ENCODE data around the gene GXYLT1. TPM values are rescaled to one million over a fixed set of nuclear protein-coding genes. Genes with fewer than 3 reads are reported as not detected.

The GXYLT1 gene
- total RNA-seq, 1 donor from 2014 or later: 11.8 TPM

DNA sequence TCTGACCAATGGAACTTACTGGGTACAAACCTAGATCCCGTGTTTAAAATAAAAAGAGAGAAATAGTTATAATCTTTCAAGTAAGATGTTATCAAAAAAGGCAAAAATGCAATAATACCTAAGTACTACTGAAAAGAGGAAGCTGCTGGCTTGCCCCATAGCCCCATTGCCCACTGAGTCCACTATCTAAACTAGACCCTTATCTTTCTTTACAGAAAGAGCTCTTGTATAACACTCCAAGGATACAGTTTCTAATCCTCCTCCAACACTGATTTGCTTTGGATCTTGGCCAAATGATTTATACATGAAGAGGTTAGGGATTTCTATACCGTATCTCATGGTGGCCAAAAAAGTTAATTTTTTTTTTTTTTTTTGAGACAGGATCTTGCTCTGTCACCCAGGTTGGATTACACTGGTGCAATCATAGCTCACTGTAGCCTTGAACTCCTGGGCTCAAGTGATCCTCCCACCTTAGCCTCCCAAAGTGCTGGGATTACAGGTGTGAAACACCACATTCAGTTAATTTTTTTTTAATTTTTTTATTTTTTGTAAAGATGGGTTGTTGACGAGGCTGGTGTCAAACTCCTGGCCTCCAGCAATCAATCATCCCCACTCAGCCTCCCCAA, 2.6 kb downstream of the GXYLT1 start:
- Histone ChIP-seq H3K9me3 (no peaks in the 10 kb centered on the region), H3K27ac (no peak overlapping the region), H3K4me3 (no peak overlapping the region), H3K36me3 (no peaks in the 10 kb centered on the region), H3K4me1 (peaks cover 23% of the 10 kb centered on the region), H3K27me3 (no peaks in the 10 kb centered on the region)
- intact Hi-C loops (cut with DNase I): loop anchor here (10.0 kb wide), 1 partner anchor 93 kb away; the partner anchor contains the start of gene YAF2
- DNase-seq (ENCODE audit: extremely low spot score in 2 of 2): no peak
- TF ChIP-seq POLR2A (IDR thresholded peaks at IDR 0.05) (no peak), POLR2AphosphoS5 (IDR thresholded peaks at IDR 0.05; ENCODE audit: insufficient read depth in 1 of 2, low read depth in 1 of 2) (no peak)
- TF ChIP-seq, protein P1, sequence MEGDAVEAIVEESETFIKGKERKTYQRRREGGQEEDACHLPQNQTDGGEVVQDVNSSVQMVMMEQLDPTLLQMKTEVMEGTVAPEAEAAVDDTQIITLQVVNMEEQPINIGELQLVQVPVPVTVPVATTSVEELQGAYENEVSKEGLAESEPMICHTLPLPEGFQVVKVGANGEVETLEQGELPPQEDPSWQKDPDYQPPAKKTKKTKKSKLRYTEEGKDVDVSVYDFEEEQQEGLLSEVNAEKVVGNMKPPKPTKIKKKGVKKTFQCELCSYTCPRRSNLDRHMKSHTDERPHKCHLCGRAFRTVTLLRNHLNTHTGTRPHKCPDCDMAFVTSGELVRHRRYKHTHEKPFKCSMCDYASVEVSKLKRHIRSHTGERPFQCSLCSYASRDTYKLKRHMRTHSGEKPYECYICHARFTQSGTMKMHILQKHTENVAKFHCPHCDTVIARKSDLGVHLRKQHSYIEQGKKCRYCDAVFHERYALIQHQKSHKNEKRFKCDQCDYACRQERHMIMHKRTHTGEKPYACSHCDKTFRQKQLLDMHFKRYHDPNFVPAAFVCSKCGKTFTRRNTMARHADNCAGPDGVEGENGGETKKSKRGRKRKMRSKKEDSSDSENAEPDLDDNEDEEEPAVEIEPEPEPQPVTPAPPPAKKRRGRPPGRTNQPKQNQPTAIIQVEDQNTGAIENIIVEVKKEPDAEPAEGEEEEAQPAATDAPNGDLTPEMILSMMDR (IDR thresholded peaks at IDR 0.05): no peak

GRCh38 chr12:42140901-42141300, 3.8 kb downstream of the GXYLT1 start:
- H3K36me3 ChIP-seq: no peaks in the 10 kb centered on the region
- DNase-seq (ENCODE audit: extremely low spot score in 2 of 2): no peak
- H3K4me1 ChIP-seq: peaks cover 23% of the 10 kb centered on the region
- no peaks in the 10 kb centered on the region for H3K9me3 ChIP-seq
- TF ChIP-seq, protein P1 (IDR thresholded peaks at IDR 0.05): no peak
- TF ChIP-seq POLR2A (IDR thresholded peaks at IDR 0.05): no peak
- no peak for TF ChIP-seq POLR2AphosphoS5 (IDR thresholded peaks at IDR 0.05; ENCODE audit: insufficient read depth in 1 of 2, low read depth in 1 of 2)
- intact Hi-C loops (cut with DNase I): loop anchor here (10.0 kb wide), 1 partner anchor 94 kb away; the partner anchor contains the start of gene YAF2
- H3K27ac ChIP-seq: no peak overlapping the region
- no peak overlapping the region for H3K4me3 ChIP-seq
- no peaks in the 10 kb centered on the region for H3K27me3 ChIP-seq

DNA sequence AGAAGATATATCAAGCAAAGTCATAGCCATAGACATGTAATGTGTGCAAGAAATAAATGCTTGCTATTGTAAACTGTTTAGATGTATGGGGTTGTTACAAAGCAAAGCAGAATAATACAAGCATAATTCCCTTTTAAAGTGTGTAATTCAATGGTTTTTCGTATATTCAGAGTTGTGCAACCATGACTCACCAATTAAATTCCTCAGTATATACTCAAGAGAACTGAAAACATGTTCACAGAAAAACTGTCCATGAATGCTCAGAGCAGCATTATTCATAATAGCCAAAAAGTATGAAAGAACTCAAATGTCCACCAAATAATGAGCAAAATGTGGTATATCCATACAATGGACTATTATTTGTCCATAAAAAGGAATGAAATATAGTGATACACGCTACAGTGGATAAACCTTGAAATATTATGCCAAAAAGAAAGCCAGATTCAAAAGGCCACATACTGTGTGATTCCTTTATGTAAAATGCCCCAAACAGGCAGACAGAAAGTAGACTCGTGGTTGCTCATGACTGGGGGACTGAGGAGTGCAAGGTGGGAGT, 9.3 kb downstream of the GXYLT1 start:
- TF ChIP-seq, protein P1 (IDR thresholded peaks at IDR 0.05): no peak
- TF ChIP-seq POLR2AphosphoS5 (IDR thresholded peaks at IDR 0.05; ENCODE audit: insufficient read depth in 1 of 2, low read depth in 1 of 2) (peak in 1 of 2 donors; percentile 33), POLR2A (IDR thresholded peaks at IDR 0.05) (no peak)

DNA sequence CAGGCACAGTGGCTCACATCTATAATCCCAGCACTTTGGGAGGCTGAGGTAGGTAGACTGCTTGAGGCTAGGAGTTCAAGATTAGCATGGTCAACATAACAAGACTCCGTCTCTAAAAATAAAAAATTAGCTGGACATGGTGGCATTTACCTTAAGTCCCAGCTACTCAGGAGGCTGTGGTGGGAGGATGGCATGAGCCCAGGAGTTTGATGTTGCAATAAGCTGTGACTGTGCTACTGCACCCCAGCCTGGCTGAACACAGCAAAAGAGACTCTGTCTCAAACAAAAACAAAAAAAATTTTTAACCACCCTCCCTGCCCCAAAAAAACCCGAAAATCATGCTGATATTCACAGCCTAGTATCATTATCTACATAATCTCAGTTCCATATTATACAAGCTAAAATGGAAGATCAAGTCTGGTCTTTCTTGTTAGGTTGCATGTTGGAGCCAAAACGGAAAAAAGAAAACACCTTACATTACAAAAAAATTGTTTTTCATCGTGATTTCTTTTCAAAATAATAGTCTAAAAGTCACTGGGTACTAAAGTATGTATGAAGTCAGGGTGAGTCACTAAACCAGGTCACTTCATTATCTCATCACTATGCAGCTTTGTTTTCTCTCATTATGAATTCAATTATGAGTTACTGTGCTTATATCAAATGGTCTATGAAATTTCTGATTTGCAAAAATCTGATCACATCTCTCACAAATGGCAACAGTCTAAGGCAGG, 13.8 kb downstream of the GXYLT1 start:
- Histone ChIP-seq H3K4me1 (peaks cover 21% of the 10 kb centered on the region), H3K4me3 (no peak overlapping the region), H3K36me3 (no peaks in the 10 kb centered on the region), H3K27ac (no peak overlapping the region), H3K27me3 (no peaks in the 10 kb centered on the region), H3K9me3 (no peaks in the 10 kb centered on the region)
- intact Hi-C loops (cut with DNase I): no loop called here
- TF ChIP-seq POLR2AphosphoS5 (IDR thresholded peaks at IDR 0.05; ENCODE audit: insufficient read depth in 1 of 2, low read depth in 1 of 2): peak in 1 of 2 donors; percentile 10
- TF ChIP-seq POLR2A (IDR thresholded peaks at IDR 0.05): no peak
- DNase-seq (ENCODE audit: extremely low spot score in 2 of 2): no peak

More for the DNA sequence above, 9.3 kb downstream of the GXYLT1 start:
- H3K9me3 ChIP-seq: no peaks in the 10 kb centered on the region
- no peak overlapping the region for H3K4me3 ChIP-seq
- intact Hi-C loops (cut with DNase I): no loop called here
- H3K4me1 ChIP-seq: peaks cover 15% of the 10 kb centered on the region
- H3K27ac ChIP-seq: no peak overlapping the region
- H3K27me3 ChIP-seq: no peaks in the 10 kb centered on the region
- DNase-seq (ENCODE audit: extremely low spot score in 2 of 2): no peak
- no peaks in the 10 kb centered on the region for H3K36me3 ChIP-seq

- Histone ChIP-seq H3K4me3 (no peak overlapping the region), H3K27ac (no peak overlapping the region), H3K36me3 (no peaks in the 10 kb centered on the region), H3K27me3 (no peaks in the 10 kb centered on the region), H3K4me1 (peaks cover 12% of the 10 kb centered on the region), H3K9me3 (no peaks in the 10 kb centered on the region)
- DNase-seq (ENCODE audit: extremely low spot score in 2 of 2): no peak
- TF ChIP-seq, protein P1 (IDR thresholded peaks at IDR 0.05): peak; percentile 54 to 90 (median 67)
- TF ChIP-seq POLR2AphosphoS5 (IDR thresholded peaks at IDR 0.05; ENCODE audit: insufficient read depth in 1 of 2, low read depth in 1 of 2) (peak in 1 of 2 donors; percentile 53), POLR2A (IDR thresholded peaks at IDR 0.05) (no peak)
- intact Hi-C loops (cut with DNase I): loop anchor here (5.0 kb wide), 1 partner anchor 203 kb away; no protein-coding TSS in a partner anchor
Observed at GRCh38 chr12:42129595-42130204, 15.0 kb downstream of the GXYLT1 start.

Measured in vagina (tissue), 2 donors.